Activated CD4-positive, CD25-positive, alpha-beta regulatory T cell (primary cell): Measurements from ENCODE around the gene ELP2.

Experiments used
- DNase-seq, 4 experiments: peaks; one replicate each; lab custom pipeline; 2025; lab: John Stamatoyannopoulos, UW

Gene ELP2

DNA sequence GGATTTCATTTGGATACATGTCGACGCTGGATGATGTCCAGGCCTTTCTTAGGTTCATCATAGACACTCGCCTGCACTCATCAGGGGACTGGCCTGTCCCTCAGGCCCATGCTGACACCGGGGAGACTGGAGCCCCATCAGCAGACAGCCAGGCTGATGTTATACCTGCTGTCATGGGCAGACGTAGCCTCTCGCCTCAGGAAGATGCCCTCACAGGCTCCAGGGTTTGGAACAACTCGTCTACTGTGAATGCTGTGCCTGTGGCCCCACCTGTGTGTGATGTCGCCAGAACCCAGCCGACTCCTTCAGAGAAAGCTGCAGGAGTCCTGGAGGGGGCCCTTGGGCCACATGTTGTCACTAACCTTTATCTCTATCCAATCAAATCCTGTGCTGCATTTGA is 85.9 kb downstream of the ELP2 start:
- DNase-seq: no peak

DNA sequence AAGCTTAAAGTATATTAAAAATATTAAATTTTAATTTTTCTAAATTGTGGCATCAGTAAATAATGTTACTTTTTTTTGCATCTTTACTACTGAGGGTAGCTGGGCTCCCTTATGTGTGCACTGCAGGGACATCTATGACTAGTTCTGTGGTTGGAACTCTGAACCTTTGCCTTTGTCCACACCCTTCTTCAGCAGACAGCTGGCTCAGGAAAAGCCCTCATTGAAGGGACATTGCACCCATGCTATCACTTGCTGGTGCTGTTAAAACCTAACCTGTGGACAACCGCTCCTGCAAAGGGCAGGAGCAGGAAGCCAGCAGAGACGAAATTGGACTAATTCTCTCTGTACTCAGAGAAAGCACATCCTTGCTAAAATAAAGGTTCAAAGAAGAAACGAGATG is 87.6 kb downstream of the ELP2 start:
- no peak for DNase-seq

DNA sequence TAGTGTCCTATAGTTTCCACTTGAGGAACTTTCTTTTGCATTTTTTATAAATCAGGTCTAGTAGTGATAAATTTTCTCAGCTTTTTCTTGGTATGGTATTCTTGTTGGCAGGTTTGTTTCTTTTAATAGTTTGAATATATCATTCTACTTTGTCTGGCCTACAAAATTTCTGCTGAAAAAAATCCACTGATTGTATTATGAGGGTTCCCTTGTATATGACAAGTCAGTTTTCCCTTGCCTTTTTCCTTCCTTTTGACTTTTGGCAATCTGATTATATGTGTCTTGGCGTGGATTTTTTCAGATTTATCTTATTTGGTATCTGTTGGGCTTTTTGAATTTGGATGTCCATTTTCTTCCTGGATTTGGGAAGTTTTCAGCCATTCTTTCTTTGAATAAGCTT is 99.5 kb downstream of the ELP2 start:
- DNase-seq: no peak
